CD8-positive, alpha-beta memory T cell (primary cell): ENCODE results near the gene VAV2. TPM values are rescaled to one million over a fixed set of nuclear protein-coding genes. Genes with fewer than 3 reads are reported as not detected.

Experiments used
- CTCF ChIA-PET: fragments of 350-600 bp; sonication (Branson Sonifier 250); formaldehyde crosslinking; loops from one replicate; lab custom pipeline; 2021; ENCODE audit warnings: antibody characterized with exemption; lab: Charles Lee
- POLR2A ChIA-PET: fragments of 350-600 bp; sonication (Branson Sonifier 250); formaldehyde crosslinking; loops from one replicate; lab custom pipeline; 2021; ENCODE audit warnings: antibody characterized with exemption; lab: Charles Lee
- DNase-seq, 5 donors: peaks; one replicate each; pipeline versions ENCODE4 v3.0.0 to v3.0.0-alpha.2; 2020 to 2022; ENCODE audit warnings: mixed read lengths in 1 of 5
- H3K27ac ChIP-seq: one replicate; pipeline ENCODE4 v1.7.0; 2013; ENCODE audit warnings: low read depth, mild to moderate bottlenecking, low read length, moderate library complexity
- H3K27me3 ChIP-seq: 2 replicates; pipeline ENCODE4 v1.7.0; 2013; ENCODE audit warnings: low read length, mild to moderate bottlenecking; ENCODE audit not compliant: insufficient read depth, poor library complexity, severe bottlenecking
- H3K36me3 ChIP-seq: 2 replicates; pipeline ENCODE4 v1.7.0; 2013; ENCODE audit warnings: mild to moderate bottlenecking, low read length, moderate library complexity; ENCODE audit not compliant: insufficient read depth
- H3K4me1 ChIP-seq: 2 replicates; pipeline ENCODE4 v1.7.0; 2013; ENCODE audit warnings: mild to moderate bottlenecking, low read length, moderate library complexity; ENCODE audit not compliant: insufficient read depth
- H3K4me3 ChIP-seq: 2 replicates; pipeline ENCODE4 v1.7.0; 2013; ENCODE audit warnings: mild to moderate bottlenecking, low read length
- H3K9me3 ChIP-seq: 2 replicates; pipeline ENCODE4 v1.7.0; 2013; ENCODE audit warnings: mild to moderate bottlenecking, low read length
- H3K27ac Mint-ChIP-seq, 8 donors: one replicate each; pipeline ENCODE4 v1.8.0; 2020 to 2021; ENCODE audit warnings: mixed read lengths in 8 of 8, mild to moderate bottlenecking in 6 of 8, inconsistent platforms in 3 of 8, moderate library complexity in 3 of 8
- H3K27me3 Mint-ChIP-seq, 2 donors: one replicate each; pipeline ENCODE4 v1.8.0; 2020 to 2021; ENCODE audit warnings: mixed read lengths in 2 of 2, mild to moderate bottlenecking in 1 of 2, moderate library complexity in 1 of 2
- H3K36me3 Mint-ChIP-seq, 3 donors: one replicate each; pipeline ENCODE4 v1.8.0; 2020 to 2021; ENCODE audit warnings: mixed read lengths in 3 of 3, inconsistent platforms in 1 of 3, mild to moderate bottlenecking in 1 of 3
- H3K4me1 Mint-ChIP-seq, 3 donors: one replicate each; pipeline ENCODE4 v1.8.0; 2020 to 2021; ENCODE audit warnings: mixed read lengths in 3 of 3, inconsistent platforms in 1 of 3, mild to moderate bottlenecking in 1 of 3
- H3K4me3 Mint-ChIP-seq, 7 donors: one replicate each; pipeline ENCODE4 v1.8.0; 2020 to 2021; ENCODE audit warnings: mixed read lengths in 7 of 7, mild to moderate bottlenecking in 6 of 7, moderate library complexity in 4 of 7, inconsistent platforms in 2 of 7
- H3K9me3 Mint-ChIP-seq, 5 donors: one replicate each; pipeline ENCODE4 v1.8.0; 2020 to 2022; ENCODE audit warnings: mixed read lengths in 5 of 5, mild to moderate bottlenecking in 3 of 5, moderate library complexity in 2 of 5, inconsistent platforms in 1 of 5
- polyA plus RNA-seq: library from polyadenylated mRNA; unstranded; fragments of 300-500 nt; fragmentation: Illumina TruSeq; gene quantifications from one replicate; pipeline ENCODE4 v1.2.3, GENCODE V29; 2021
- total RNA-seq, 2 experiments: library from RNA; stranded (reverse); gene quantifications; one replicate each; pipeline ENCODE4 v1.2.3, GENCODE V29; 2021

Gene VAV2
- total and polyA plus RNA-seq, 3 experiments from 2014 or later = 1.1 to 7.6 (median 6.0) TPM

DNA sequence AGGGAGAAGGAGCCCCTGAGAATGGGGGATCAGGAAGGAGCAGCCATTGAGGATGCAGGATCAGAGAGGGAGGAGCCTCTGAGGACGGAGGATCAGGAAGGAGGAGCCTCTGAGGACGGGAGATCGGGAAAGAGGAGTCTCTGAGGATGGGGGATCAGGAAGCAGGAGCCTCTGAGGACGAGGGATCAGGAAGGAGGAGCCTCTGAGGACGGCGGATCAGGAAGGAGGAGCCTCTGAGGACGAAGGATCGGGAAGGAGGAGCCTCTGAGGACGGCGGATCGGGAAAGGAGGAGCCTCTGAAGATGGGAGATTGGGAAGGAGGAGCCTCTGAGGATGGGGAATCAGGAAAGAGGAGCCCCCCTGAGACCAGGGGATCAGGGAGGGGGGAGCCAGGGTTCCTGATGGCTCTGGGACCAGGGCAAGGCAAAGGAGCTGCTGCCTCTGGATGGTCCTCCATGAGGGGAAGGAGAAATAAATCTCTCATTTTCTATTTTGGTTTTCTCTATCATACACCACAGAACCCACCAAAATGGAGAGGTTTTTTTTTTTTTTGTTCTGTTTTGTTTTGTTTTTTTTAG lies 231.3 kb downstream of the VAV2 start:
- ChIA-PET CTCF (no interaction called here), POLR2A (no interaction called here)
- no peaks in the 10 kb centered on the region for H3K4me1 Mint-ChIP-seq
- no peaks in the 10 kb centered on the region for H3K27me3 ChIP-seq
- no peak overlapping the region for H3K4me3 Mint-ChIP-seq
- H3K27ac Mint-ChIP-seq = no peak overlapping the region
- H3K27me3 Mint-ChIP-seq = peaks cover 1 to 6% of the 10 kb centered on the region in 2 donors
- H3K27ac ChIP-seq = no peak overlapping the region
- H3K4me3 ChIP-seq = no peak overlapping the region
- peaks cover 3 to 9% (median 7%) of the 10 kb centered on the region in 5 donors for H3K9me3 Mint-ChIP-seq
- peaks cover 0 to 11% (median 1%) of the 10 kb centered on the region in 3 donors for H3K36me3 Mint-ChIP-seq
- no peaks in the 10 kb centered on the region for H3K36me3 ChIP-seq
- H3K9me3 ChIP-seq = no peaks in the 10 kb centered on the region
- no peak for DNase-seq
- no peaks in the 10 kb centered on the region for H3K4me1 ChIP-seq

- Histone ChIP-seq H3K27me3 (no peaks in the 10 kb centered on the region), H3K27ac (no peak overlapping the region), H3K9me3 (no peaks in the 10 kb centered on the region), H3K4me3 (no peak overlapping the region), H3K36me3 (no peaks in the 10 kb centered on the region), H3K4me1 (no peaks in the 10 kb centered on the region)
- ChIA-PET CTCF (no interaction called here), POLR2A (no interaction called here)
- H3K27me3 Mint-ChIP-seq = peaks cover 1 to 6% of the 10 kb centered on the region in 2 donors
- H3K27ac Mint-ChIP-seq = no peak overlapping the region
- DNase-seq = no peak
- H3K4me3 Mint-ChIP-seq = no peak overlapping the region
- peaks cover 0 to 5% (median 3%) of the 10 kb centered on the region in 5 donors for H3K9me3 Mint-ChIP-seq
- peaks cover 0 to 11% (median 1%) of the 10 kb centered on the region in 3 donors for H3K36me3 Mint-ChIP-seq
- no peaks in the 10 kb centered on the region for H3K4me1 Mint-ChIP-seq
Observed at GRCh38 chr9:133759946-133760345, 232.2 kb downstream of the VAV2 start.

DNA sequence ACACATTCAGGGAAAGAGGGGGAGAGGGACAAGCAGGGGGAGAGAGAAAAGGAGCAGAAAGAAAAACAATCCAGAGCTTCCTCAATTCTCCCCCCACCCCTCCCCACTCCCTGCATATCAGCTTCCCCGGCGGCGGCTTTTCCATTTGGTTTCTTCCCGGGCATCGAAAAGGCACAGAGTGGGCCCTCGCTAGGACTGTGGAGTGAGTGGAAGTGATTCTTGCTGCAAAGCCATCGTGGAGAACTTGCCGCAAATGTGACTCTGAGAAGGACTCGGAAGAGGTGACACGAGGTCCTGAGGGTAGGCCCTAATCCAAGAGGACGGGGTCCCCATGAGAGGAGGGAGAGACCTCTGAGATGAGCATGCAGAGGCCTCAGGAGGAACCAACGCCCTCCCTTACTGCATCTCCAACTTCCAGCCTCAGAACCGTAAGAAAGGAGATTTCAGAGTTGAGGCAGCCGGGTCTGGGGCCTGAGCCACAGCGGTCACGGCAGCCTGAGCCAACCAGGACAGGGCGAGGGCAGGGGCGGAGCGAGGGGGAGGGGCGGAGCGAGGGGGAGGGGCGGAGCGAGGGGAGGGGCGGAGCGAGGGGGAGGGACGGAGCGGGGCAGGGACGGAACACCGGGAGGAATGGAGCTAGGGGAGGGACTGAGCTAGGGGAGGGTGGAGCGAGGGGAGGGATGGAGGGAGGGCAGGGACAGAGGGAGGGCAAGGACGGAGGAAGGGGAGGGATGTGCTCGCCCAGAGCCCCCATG lies 232.8 kb downstream of the VAV2 start:
- peaks cover 1 to 10% of the 10 kb centered on the region in 2 donors for H3K27me3 Mint-ChIP-seq
- CTCF ChIA-PET = no interaction called here
- H3K4me3 Mint-ChIP-seq = no peak overlapping the region
- no peak for DNase-seq
- H3K4me1 Mint-ChIP-seq = no peaks in the 10 kb centered on the region
- Histone ChIP-seq H3K27me3 (no peaks in the 10 kb centered on the region), H3K27ac (no peak overlapping the region), H3K4me1 (no peaks in the 10 kb centered on the region), H3K9me3 (no peaks in the 10 kb centered on the region), H3K4me3 (no peak overlapping the region), H3K36me3 (no peaks in the 10 kb centered on the region)
- peaks cover 0 to 6% (median 1%) of the 10 kb centered on the region in 3 donors for H3K36me3 Mint-ChIP-seq
- H3K9me3 Mint-ChIP-seq = peaks cover 0 to 3% (median under 1%) of the 10 kb centered on the region in 5 donors
- POLR2A ChIA-PET = no interaction called here
- no peak overlapping the region for H3K27ac Mint-ChIP-seq

DNA sequence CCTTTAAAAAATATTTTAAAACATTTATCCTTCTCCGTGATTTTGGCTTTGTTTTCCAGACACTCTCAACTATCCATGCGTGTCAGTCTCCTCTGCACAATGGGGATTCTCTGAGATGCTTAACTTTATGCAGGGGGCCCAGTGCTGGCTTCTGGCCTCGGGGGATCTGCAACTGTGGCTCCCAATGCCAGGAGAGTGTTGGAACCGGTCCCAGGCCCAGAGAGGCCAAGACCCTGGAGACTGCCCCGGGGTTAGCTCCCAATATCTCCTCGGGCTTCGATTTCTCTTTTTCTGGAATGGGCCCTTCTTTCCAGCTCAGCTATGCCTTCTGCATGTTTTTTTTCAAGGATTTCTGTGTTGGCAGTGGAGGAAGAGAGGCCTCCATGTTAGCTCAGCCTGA lies 233.9 kb downstream of the VAV2 start:
- no peak overlapping the region for H3K4me3 Mint-ChIP-seq
- H3K9me3 Mint-ChIP-seq = no peaks in the 10 kb centered on the region
- peaks cover 7 to 21% of the 10 kb centered on the region in 2 donors for H3K27me3 Mint-ChIP-seq
- no peak overlapping the region for H3K4me3 ChIP-seq
- no peak overlapping the region for H3K27ac Mint-ChIP-seq
- H3K27ac ChIP-seq = no peak overlapping the region
- no peaks in the 10 kb centered on the region for H3K36me3 ChIP-seq
- CTCF ChIA-PET = no interaction called here
- POLR2A ChIA-PET = no interaction called here
- no peak for DNase-seq
- H3K4me1 Mint-ChIP-seq = no peaks in the 10 kb centered on the region
- peaks cover 0 to 1% (median 0%) of the 10 kb centered on the region in 3 donors for H3K36me3 Mint-ChIP-seq
- no peaks in the 10 kb centered on the region for H3K27me3 ChIP-seq
- no peaks in the 10 kb centered on the region for H3K4me1 ChIP-seq
- H3K9me3 ChIP-seq = no peaks in the 10 kb centered on the region

DNA sequence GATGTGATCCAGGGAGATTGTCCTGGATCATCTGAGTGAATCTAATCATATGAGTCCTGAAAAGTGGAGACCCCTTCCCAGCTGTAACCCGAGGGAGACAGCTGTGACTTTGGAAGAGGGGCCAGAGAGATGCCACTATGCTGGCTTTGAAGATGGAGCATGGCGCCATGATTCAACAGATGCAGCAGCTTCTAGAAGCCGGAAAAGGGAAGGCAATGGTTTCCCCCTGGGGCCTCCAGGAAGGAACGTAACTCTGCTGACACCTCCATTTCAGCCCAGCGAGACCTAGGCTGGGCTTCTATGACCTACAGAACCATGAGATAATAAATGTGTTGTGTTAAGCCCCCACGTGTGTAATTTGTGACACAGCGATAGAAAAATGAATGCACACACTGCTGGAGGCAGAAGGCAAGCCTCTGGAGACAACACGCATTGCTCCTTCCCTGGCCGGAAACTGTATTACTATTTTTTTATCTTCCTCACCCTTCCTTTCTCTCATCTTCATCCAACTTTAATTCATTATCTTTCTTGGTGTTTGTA lies 237.4 kb downstream of the VAV2 start:
- no peaks in the 10 kb centered on the region for H3K36me3 ChIP-seq
- Mint-ChIP-seq H3K27ac (peak overlapping the region in 2 of 8 donors; percentile 40 to 49), H3K4me1 (no peaks in the 10 kb centered on the region), H3K4me3 (no peak overlapping the region), H3K36me3 (peaks cover 0 to 4% (median 0%) of the 10 kb centered on the region in 3 donors), H3K9me3 (no peaks in the 10 kb centered on the region), H3K27me3 (peaks cover 20 to 51% of the 10 kb centered on the region in 2 donors)
- POLR2A ChIA-PET = no interaction called here
- H3K4me3 ChIP-seq = no peak overlapping the region
- H3K27me3 ChIP-seq = peaks cover 6% of the 10 kb centered on the region
- no peaks in the 10 kb centered on the region for H3K9me3 ChIP-seq
- no peaks in the 10 kb centered on the region for H3K4me1 ChIP-seq
- no peak overlapping the region for H3K27ac ChIP-seq
- CTCF ChIA-PET = no interaction called here
- no peak for DNase-seq

- no peaks in the 10 kb centered on the region for H3K9me3 ChIP-seq
- no peak for DNase-seq
- H3K27me3 ChIP-seq = peaks cover 6% of the 10 kb centered on the region
- no peak overlapping the region for H3K4me3 ChIP-seq
- Mint-ChIP-seq H3K4me1 (no peaks in the 10 kb centered on the region), H3K27ac (no peak overlapping the region), H3K9me3 (no peaks in the 10 kb centered on the region), H3K36me3 (peaks cover 0 to 4% (median 0%) of the 10 kb centered on the region in 3 donors), H3K4me3 (no peak overlapping the region), H3K27me3 (peaks cover 20 to 55% of the 10 kb centered on the region in 2 donors)
- H3K27ac ChIP-seq = no peak overlapping the region
- ChIA-PET CTCF (interaction anchor here (1.2 kb wide), 1 partner anchor 11 kb away, joined by 3 read pairs; no protein-coding TSS in a partner anchor), POLR2A (no interaction called here)
- H3K36me3 ChIP-seq = no peaks in the 10 kb centered on the region
- no peaks in the 10 kb centered on the region for H3K4me1 ChIP-seq
Observed at GRCh38 chr9:133754187-133754586, 237.9 kb downstream of the VAV2 start.

- ChIA-PET POLR2A (no interaction called here), CTCF (interaction anchor here (1.2 kb wide), 1 partner anchor 10 kb away, joined by 3 read pairs; no protein-coding TSS in a partner anchor)
- H3K4me3 Mint-ChIP-seq = no peak overlapping the region
- DNase-seq = no peak
- no peak overlapping the region for H3K27ac ChIP-seq
- no peak overlapping the region for H3K27ac Mint-ChIP-seq
- peaks cover 21 to 61% of the 10 kb centered on the region in 2 donors for H3K27me3 Mint-ChIP-seq
- no peak overlapping the region for H3K4me3 ChIP-seq
- no peaks in the 10 kb centered on the region for H3K36me3 ChIP-seq
- H3K9me3 ChIP-seq = no peaks in the 10 kb centered on the region
- peaks cover 6% of the 10 kb centered on the region for H3K27me3 ChIP-seq
- H3K36me3 Mint-ChIP-seq = peaks cover 0 to 4% (median 0%) of the 10 kb centered on the region in 3 donors
- H3K4me1 Mint-ChIP-seq = no peaks in the 10 kb centered on the region
- no peaks in the 10 kb centered on the region for H3K9me3 Mint-ChIP-seq
- no peaks in the 10 kb centered on the region for H3K4me1 ChIP-seq
Observed at GRCh38 chr9:133752739-133753446, 239.2 kb downstream of the VAV2 start.
